DMS114 treated with DMSO at 0.1 percent for 48 hours (cell line): ENCODE measurements around the gene ADK.
"Not testable (repeated sequence)": the region's sequence is repeated elsewhere in the genome, so short reads cannot be mapped to it uniquely, and the experiment has no call there.

Source experiments
- DNase-seq: peaks from one replicate; lab custom pipeline; 2025; ENCODE audit not compliant: unreplicated experiment; lab: John Stamatoyannopoulos, UW

Gene ADK

DNA sequence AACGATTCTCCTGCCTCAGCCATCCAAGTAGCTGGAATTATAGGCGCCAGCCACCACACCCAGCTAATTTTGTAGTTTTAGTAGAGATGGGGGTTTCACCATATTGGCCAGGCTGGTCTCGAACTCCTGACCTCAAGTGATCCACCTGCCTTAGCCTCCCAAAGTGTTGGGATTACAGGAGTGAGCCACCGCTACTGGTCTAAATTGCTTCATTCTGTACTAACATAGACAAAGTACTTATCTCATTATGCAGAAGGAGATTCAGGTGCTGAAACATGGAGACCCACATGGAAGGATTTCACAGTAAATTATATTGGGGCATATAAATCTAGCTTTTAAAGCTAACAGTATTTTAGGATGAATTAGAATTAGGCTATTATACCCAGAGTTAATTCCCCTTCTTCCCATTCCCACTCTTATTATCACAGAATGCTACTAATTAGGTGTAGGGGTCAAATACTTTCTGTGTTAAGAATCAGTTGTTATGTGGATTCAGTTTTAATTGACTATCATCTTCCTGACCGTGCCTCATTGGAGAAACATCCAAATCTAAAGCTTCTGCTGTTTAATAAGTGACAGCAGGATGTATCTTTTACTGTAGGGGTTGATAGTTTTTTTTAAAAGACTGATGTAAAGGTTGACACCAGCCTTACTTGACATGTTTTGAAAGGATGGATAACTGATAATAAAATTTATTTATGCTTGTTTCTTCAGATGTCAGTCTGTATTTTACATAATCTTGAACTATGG lies 27.2 kb downstream of the ADK start:
- DNase-seq, result no peak

- no peak for DNase-seq
These were observed 28.2 kb downstream of the ADK start for GRCh38 chr10:74179111-74179710.

DNA sequence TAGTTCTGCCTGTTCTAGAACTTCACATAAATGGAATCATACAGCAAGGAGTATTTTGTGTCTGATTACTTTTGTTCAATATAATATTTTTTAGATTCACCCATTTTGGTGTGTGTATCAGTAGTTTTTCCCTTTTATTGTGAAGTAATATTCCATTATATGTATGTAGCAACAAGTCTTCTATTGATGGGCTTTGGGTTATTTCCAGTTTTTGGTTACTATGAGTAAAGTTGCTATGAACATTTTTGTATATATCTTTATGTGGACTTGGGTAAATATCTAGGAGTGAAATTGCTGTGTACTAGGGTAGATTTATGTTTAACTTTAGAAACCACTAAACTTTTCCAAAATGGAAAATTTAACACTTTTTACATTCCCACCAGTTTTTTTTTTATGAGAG lies 35.7 kb downstream of the ADK start:
- DNase-seq, result no peak

- DNase-seq, result no peak
These were observed 36.2 kb downstream of the ADK start for GRCh38 chr10:74187237-74187636.

GRCh38 chr10:74188617-74189016 lies 37.6 kb downstream of the ADK start:
- DNase-seq, result not testable (repeated sequence)

- DNase-seq, result no peak
These were observed 39.0 kb downstream of the ADK start for GRCh38 chr10:74189999-74190421.

DNA sequence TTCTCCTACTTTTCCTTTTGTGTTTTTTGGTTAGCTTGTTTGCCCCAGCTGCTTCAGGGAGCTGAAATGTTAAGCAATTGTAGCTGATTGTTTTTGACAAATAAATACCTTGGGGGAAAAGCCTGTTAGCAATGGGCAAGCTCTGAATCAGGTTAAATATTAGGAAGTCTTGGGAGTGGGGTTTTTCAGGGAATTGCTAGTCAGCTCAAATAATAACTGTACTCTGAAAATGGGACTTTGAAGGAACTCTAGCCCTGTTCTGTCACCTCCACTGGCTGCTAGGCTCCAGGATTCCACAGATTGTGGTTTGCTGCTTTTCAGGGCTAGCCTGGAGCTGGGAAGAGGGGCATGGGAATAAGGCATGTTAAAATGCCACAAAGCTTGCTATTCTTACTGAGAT lies 39.5 kb downstream of the ADK start:
- DNase-seq, result no peak

- no peak for DNase-seq
These were observed 43.5 kb downstream of the ADK start for GRCh38 chr10:74194545-74194944.

DNA sequence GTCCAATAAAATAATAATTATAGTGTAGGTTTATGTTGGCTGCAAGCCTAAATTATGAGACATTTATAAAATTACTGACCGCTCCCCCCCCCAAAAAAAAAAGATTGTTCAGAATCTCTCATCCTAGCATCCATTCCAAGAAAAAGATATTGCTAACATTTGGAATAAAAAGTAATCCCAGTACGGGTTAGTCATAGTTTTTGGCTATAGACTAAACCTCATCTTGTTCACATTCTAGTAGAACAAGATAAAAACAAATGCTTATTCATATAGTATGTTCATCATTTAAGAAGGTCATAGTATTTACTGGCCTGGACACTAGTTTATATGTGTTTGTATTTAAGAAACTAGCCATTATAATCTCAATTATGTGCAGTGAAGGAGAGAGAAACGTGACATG lies 44.0 kb downstream of the ADK start:
- no peak for DNase-seq

DNA sequence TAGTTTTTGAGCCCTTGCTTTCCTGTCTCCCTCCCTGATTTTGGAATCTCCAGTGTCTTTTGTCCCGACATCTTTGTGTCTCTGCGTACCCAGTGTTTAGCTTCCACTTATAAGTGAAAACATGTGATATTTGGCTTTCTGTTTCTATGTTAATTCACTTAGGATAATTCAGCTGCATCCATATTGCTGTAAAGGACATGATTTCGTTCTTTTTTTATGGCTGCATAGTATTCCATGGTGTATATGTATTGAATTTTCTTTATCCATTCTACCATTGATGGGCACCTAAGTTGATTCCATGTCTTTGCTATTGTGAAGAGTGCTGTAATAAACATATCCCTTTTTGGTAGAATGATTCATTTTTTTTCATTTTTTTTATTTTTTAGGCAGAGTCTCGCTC lies 48.3 kb downstream of the ADK start:
- DNase-seq, result no peak

DNA sequence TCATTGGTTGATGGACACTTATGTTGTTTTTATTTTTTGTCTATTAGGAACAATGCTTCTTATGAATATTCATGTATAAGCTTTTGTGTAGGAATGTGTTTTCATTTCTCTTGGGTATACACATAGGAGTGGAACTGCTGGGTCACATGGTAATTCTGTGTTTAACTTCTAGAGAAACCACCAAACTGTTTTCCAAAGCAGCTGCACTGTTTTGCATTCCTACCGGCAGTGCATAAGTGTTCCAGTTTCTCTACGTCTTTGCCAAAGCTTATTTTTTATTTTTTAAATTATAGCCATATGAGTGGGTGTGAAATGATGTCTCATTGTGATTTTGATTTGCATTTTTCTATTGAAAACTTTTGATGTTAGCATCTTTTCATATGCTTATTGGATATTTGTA lies 51.3 kb downstream of the ADK start:
- no peak for DNase-seq

DNA sequence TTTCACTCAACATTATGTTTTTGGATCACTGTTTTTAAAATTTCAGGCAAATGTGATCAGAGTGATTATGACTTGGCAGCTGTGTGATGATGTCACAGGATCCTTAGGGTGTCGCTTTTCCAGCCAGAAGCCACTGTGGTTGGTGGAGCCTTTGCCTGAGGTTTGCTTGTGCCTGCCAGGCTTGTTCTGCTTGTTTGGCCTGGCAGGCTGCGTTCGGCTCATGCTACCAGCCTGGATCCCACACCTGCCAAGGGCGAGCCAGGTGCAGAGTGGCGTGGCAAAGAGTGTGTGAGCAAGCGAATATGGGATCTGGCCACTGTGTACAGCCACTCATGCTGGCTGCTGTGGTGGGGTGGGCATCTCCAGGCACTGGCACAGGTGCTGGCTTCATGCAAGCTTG lies 55.7 kb downstream of the ADK start:
- DNase-seq, result no peak

DNA sequence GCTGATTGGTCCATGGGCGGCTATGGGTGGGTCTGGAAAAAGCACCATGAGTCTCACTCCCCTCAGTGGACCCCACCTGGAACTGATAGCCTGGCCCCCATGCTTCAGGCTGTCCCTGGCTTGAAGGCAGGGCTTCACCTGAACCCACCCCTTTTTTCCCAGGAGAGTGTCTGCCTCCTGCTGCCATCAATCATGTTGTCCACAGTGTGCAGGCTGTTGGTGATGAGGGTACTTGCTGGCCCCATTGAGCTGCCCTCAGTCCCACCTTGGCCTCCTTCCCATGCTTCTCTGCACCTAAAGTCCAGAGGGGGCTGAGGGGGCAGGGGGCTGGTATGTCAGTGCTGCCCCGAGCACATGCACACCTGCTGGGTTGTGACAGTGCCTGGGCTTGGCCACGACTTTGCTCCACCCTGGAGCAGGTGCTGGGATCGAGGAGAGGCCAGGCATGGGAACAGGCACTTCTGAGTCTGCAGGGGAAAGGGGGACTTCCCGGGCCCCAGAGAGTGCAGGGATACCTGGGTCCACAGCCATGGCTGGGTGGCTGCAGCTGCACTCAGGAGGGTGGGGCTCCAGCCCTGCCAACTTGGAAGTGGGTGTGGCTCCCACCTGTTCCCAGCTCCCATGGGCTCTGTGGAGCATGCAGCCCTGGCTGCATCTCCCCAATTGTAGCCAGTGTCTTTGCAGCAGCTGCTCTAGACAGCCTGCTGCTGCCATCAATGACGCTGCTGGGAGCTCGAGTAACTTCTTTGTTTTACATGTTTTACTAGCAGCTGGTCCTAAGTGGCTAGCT lies 56.9 kb downstream of the ADK start:
- no peak for DNase-seq

- no peak for DNase-seq
These were observed 58.0 kb downstream of the ADK start for GRCh38 chr10:74208997-74209396.

DNA sequence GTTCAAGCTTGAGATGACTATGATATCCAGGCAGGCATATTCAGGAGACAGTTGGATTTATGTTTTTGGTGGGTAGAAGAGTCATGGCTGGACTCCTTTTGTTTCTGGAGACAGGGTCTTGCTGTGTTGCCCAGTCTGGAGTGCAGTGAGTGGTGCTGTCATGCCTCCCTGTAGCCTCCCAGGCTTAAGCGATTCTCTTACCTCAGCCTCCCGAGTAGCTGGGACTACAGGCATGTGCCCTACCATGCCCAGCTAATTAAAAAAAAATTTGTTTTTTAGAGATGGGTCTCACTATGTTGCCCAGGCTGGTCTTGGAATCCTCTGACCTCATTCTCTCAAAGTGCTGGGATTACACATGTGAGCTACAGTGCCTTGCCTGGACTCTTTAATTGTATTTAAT lies 62.0 kb downstream of the ADK start:
- no peak for DNase-seq

DNA sequence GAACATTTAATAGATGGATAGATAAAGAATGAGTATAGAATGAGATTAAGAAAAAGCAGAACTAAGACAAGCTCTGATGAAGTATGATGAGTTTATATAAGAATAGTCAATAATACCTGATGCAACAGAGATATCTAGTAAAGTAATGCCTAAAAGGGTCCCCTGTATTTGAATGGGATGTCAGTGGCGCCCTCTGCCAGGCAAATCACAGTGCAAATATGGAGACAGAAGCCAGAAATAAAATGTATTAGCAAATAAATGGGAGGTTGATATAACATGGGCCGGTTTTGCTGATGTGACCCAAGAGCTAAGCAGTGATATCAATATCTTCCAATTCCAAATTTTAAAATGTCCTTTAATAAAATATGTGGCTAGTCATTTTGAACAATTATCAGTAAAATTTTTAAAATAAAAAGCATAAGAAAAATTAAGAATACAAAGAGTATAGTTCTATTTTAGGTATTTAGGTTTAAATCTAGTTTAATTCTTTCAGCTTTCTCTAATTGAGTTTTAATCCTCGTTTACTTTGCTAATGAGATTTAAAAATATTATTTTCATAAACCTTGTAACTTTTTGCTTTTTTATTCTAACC lies 62.6 kb downstream of the ADK start:
- no peak for DNase-seq

DNA sequence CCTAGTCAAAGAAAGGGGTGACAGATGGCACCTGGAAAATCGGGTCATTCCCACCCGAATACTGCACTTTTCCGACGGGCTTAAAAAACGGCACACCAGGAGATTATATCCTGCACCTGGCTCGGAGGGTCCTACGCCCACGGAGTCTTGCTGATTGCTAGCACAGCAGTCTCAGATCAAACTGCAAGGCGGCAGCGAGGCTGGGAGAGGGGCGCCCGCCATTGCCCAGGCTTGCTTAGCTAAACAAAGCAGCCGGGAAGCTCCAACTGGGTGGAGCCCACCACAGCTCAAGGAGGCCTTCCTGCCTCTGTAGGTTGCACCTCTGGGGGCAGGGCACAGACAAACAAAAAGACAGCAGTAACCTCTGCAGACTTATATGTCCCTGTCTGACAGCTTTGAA lies 66.1 kb downstream of the ADK start:
- not testable (repeated sequence) for DNase-seq

DNA sequence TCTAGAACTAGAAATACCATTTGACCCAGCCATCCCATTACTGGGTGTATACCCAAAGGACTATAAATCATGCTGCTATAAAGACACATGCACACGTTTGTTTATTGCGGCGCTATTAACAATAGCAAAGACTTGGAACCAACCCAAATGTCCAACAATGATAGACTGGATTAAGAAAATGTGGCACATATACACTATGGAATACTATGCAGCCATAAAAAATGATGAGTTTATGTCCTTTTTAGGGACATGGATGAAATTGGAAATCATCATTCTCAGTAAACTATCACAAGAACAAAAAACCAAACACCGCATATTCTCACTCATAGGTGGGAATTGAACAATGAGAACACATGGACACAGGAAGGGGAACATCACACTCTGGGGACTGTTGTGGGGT lies 71.4 kb downstream of the ADK start:
- DNase-seq, result not testable (repeated sequence)

DNA sequence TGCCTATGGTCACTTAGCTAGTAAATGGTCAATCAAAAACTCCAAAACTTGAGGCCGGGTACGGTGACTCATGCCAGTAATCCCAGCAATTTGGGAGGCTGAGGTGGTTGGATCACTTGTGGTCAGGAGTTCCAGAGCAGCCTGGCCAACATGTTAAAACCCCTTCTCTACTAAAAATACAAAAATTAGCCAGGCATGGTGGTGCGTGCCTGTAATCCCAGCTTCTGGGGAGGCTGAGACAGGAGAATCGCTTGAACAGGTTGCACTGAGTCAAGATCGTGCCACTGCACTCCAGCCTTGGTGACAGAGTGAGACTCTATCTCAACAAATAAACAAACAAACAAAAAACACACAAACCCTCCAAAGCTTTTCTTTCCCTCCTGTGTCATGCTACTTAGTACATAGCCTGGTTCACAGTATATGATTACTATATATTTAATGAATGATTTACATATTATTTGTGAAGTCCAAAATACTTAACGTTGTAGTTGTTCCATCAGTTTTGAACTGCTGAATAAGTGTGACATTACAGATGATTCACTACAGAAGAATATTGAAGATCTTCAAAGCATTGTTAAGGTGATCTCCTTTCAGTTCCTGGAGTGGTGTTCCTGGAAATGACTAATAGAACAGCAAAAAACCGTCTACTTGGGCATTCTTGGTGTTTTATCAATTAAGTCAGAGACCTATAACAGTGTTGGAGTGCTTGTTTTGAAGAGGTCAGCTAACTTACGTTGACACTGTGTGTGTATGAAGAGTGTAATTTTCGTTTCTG lies 72.9 kb downstream of the ADK start:
- DNase-seq, result no peak

DNA sequence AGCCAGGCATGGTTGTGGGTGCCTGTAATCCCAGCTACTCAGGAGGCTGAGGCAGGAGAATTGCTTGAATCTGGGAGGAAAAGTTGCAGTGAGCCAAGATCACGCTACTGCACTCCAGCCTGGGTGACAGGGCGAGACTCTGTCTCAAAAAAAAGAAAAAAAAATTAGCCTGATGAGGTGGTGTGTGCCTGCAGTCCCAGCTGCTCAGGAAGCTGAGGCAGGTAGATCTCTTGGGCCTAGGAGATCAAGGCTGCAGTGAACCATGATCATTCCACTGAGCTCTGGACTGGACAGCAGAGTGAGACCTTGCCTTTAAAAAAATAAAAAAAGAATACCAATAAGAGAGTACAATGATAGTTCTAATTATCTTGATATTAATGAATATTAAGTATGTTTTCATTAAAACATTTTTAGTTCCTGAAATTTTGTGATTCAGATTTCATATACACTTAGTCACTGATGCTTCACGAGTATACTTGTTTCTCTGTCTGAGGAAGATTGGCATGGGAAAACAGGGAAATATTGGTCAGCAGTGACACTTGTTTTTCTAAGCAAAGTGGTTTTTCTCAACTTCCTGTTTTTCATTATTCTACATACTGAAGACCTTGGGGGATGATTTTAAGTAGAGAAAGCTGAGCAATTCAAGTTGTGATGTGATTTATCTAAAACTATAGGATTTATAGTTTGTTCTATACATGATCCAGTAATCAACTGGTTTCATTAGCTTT lies 76.8 kb downstream of the ADK start:
- no peak for DNase-seq
